NCI-H2107 treated with DMSO at 0.1 percent for 48 hours (cell line): ENCODE data around the gene PRKG1.

Experiments used
- DNase-seq: peaks from one replicate; lab custom pipeline; 2025; ENCODE audit not compliant: unreplicated experiment; lab: John Stamatoyannopoulos, UW

The PRKG1 gene

GRCh38 chr10:51900180-51900579, 825.9 kb downstream of the PRKG1 start:
- DNase-seq: no peak

GRCh38 chr10:51903675-51904074, 829.4 kb downstream of the PRKG1 start:
- DNase-seq: no peak

- no peak for DNase-seq
These were observed 830.7 kb downstream of the PRKG1 start for GRCh38 chr10:51905032-51905431.

- DNase-seq: no peak
These were observed 833.1 kb downstream of the PRKG1 start for GRCh38 chr10:51907361-51907760.

GRCh38 chr10:51910189-51910588, 835.9 kb downstream of the PRKG1 start:
- no peak for DNase-seq

GRCh38 chr10:51910596-51910995, 836.3 kb downstream of the PRKG1 start:
- no peak for DNase-seq

GRCh38 chr10:51911723-51912122, 837.4 kb downstream of the PRKG1 start:
- no peak for DNase-seq

- DNase-seq: no peak
These were observed 840.8 kb downstream of the PRKG1 start for GRCh38 chr10:51915031-51915542.

- no peak for DNase-seq
These were observed 844.2 kb downstream of the PRKG1 start for GRCh38 chr10:51918440-51918839.

- no peak for DNase-seq
These were observed 844.6 kb downstream of the PRKG1 start for GRCh38 chr10:51918884-51919325.

- DNase-seq: no peak
These were observed 846.4 kb downstream of the PRKG1 start for GRCh38 chr10:51920672-51921071.

- DNase-seq: no peak
These were observed 850.1 kb downstream of the PRKG1 start for GRCh38 chr10:51924359-51924758.

GRCh38 chr10:51926337-51926736, 852.0 kb downstream of the PRKG1 start:
- DNase-seq: no peak

GRCh38 chr10:51928162-51928561, 853.9 kb downstream of the PRKG1 start:
- DNase-seq: no peak

GRCh38 chr10:51932530-51932929, 858.2 kb downstream of the PRKG1 start:
- no peak for DNase-seq

- no peak for DNase-seq
These were observed 860.1 kb downstream of the PRKG1 start for GRCh38 chr10:51934373-51934772.

- DNase-seq: no peak
These were observed 861.1 kb downstream of the PRKG1 start for GRCh38 chr10:51935341-51935740.

- DNase-seq: no peak
These were observed 863.2 kb downstream of the PRKG1 start for GRCh38 chr10:51937308-51938140.

- DNase-seq: no peak
These were observed 876.2 kb downstream of the PRKG1 start for GRCh38 chr10:51950371-51950995.

- DNase-seq: no peak
These were observed 876.8 kb downstream of the PRKG1 start for GRCh38 chr10:51950996-51951555.

- no peak for DNase-seq
These were observed 877.3 kb downstream of the PRKG1 start for GRCh38 chr10:51951601-51952000.

GRCh38 chr10:51952056-51952455, 877.8 kb downstream of the PRKG1 start:
- no peak for DNase-seq
